Right renal pelvis (tissue), 4 donors: ENCODE results near the gene PRRX1. TPM values are rescaled to one million over a fixed set of nuclear protein-coding genes. Genes with fewer than 3 reads are reported as not detected.

Experiments
- DNase-seq, 4 donors: peaks; one replicate each; pipeline ENCODE4 v3.0.0-alpha.2; 2013; ENCODE audit warnings: low read depth in 4 of 4, low spot score in 3 of 4, missing footprints in 1 of 4
- polyA plus RNA-seq, 4 donors: library from polyadenylated mRNA; unstranded; fragments of 120-200 nt; gene quantifications; one replicate each; pipeline ENCODE4 v1.2.1, GENCODE V29; 2013; ENCODE audit not compliant: insufficient read length in 4 of 4

PRRX1 gene
- polyA plus RNA-seq, result 10 to 100 TPM in 1 of 4 donors, 1 to 10 TPM in 3; 1.6 to 11.0 (median 3.4) TPM

DNA sequence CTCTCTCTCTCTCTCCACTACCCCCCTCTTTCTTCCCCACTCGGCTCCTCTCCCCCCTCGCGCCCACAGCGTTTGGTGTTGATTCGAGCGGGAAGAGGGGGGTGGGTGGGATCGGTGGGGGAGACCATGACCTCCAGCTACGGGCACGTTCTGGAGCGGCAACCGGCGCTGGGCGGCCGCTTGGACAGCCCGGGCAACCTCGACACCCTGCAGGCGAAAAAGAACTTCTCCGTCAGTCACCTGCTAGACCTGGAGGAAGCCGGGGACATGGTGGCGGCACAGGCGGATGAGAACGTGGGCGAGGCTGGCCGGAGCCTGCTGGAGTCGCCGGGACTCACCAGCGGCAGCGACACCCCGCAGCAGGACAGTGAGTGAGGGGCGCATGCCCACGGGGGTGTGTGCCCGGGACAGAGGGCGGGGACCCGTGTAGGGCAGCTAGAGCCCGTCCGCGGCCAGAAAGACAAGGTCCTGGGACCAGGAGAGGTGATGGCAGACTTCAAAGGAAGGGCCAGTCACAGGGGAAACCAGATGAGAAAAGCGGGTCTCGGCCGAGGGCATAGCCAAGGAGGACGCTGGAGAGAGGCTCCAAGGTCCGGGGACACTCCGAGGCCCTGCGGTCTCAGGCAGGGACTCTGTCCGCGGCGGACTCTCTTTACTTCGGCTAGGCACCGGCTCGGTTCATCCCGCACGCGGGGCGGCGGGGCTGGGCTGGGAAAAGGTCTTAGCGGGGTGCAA lies at the start of gene PRRX1:
TSS of gene PRRX1 (plus strand) at position 39 of the 735 bp plus-strand sequence. CDS start at position 127, 88 bp downstream.
- no peak for DNase-seq

DNA sequence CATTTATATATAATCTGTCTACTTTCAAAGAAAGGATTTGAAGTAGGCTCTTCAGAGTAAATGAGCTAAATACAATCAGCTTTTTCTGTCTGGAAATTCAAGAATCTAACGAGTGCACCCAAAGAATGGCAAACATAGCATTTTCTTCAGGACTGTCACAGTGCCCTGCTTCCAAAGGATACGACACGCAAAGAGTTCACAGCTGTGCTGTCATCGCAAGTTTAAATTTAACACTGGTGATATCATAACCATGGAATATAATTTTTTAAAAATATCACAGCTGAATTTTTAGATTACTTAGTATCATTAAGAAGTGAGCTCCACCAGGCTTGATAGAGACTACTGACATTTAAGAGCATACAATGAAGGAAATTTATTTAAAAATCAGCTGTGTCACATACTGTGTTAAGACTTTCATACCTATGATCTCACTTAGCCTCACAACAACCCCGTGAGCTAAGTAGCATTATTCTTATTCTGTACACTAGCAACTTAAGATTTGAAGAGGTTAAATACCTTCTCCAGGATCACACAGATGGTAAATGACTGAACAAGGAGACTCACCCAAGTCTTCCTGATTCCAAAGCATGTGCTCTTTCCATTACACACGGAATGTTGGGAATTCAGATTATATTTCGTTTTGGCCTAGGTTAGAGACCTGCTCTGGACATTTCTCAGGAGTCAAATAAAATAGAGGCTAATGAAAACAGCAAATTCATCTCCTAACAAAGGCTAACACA lies 46.2 kb upstream of the PRRX1 start:
- no peak for DNase-seq

DNA sequence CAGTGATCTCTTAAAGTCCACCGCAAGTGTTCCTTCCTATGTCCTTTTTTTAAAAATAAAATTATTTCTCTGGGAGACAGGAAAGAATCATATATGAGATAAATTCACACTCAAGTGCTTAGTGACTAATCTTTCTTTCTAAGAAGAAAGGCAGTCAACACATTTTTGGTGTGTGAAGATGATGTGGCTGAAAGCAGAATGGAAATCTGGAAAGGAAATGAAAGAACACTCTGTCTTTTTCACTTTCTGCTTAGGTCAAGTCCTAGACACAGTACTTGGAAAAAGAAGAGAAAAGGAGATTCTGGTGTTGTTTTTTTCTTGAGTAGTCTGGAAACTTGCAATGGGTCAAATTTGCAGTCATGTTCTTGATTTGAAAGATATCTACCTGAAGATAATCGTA lies 45.5 kb upstream of the PRRX1 start:
- DNase-seq, result no peak

DNA sequence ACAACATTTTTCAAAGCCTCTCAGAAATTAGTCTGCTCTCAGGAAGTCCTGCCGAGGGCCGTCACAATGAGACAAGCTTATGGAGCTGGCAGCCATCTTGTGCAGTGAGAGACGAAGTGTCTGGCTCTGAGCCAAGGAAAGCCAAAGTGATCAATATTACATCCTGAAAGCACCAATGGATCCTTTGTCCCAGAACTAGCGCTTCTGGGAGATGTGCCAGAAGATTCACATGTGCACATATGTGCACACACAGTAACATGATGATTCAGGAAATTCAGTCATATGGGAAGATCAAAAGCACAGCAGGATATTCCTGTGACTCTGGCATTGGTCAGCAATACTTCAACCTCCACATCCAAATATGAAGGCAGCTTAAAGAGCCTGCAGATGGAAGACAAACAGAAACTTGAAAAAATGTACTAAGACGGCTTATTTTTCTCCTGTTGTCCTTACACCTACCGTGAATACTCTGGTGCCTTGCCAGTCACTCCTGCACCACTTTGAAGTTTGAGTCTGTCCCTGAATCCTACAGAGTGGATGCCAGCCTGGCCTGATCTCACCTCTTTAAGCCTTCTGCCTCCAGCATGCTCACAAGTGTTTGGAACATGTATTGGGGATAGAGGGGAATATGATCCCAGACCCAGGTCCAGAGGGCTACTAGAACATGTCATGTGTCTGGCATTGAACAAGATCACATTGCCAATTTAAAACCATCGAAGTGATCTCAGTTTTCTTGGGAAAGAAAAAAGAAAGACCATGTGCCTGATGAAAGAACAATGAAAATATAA lies 44.5 kb upstream of the PRRX1 start:
- DNase-seq, result no peak

DNA sequence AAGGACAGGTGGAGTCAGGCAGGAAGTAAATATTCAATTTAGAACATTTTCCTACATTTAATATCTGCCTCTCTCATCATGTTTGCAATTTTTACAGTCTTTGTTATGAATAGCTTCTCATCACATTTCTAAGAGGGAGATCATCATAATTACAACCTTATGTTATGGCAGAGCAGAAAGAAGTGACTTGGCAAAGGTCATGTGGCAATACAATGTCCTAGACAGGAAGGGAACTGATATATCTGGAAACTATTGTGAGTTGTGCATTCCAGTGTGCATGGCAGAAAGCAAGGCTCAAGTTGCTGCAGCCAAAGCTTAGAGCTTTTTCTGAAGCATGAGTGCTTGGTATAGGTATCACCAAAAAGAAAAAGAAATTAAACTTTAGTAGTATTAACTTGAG lies 43.8 kb upstream of the PRRX1 start:
- DNase-seq, result no peak

DNA sequence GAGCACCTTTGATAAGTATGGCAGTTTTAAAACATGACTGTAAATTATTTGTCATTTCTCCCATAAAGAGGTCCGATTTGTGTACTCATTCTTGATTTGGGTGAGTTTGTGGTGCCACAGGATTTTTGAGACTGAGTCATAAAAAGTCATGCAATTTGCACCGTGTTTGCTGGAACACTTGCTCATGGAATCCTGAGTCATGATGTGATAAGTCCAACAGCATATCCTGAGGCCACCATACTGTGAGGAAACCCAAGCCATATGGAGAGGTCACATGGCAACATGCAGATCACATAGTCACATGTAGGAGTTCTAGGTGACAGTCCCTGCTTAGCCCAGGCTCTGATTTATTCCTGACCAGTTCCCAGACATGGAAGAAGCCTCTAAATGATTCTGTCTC lies 40.8 kb upstream of the PRRX1 start:
- DNase-seq, result no peak

DNA sequence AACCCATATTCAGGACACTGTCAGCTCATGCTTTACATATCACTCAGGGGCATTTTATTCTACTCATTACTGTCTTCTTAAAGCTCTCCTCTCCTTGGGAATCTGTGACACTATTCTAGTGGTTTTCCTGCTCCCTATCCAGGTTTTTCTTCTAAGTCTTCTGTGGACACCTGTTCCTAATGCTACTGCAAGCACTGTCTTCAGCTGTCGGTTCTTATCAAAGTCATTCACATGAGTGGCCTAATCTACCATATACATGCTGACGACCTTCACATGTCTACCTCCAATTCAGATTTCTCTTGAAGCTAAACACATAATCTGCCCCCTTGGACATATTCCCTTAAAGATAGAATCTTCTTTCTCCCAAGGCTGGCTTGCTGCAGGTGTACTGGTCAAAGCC lies 39.8 kb upstream of the PRRX1 start:
- DNase-seq, result no peak

DNA sequence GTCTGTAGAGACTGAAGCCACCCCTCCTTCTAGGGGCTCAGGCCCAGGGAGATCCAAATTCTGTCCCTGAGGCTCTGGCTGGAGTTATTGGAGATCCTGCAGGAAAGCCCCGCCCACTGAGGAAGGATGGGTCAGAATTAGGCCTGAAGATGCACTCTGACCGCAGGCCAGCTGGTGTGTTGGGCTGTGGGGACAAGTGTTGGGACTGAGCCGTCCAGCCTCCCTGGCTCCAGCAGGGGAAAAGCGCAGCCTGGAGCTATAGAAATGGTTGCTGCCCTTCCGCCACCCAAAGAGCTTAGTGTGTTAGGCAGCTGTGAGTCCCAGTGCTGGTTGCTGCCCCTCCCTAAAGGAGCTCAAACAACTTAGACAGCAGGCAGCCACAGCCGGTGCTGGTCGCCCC lies 33.0 kb upstream of the PRRX1 start:
- no peak for DNase-seq

DNA sequence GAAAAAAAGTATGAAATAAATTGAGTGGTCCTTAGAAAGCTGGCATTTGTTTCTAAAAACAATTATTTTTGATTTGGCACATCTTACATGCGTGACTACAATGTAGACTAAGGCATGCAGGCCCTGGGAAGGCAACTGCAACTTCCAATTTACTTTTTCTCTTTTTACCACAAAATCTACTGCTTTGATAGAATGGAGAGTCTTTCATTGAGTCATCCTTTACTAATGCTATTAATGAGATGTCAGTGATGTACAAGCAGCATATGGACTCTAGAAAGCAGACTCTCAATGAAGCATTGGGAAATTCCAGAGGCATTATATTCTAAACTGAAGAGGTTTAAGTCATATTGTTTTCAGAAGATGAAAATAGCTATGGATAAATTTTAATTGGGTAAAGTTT lies 29.6 kb upstream of the PRRX1 start:
- no peak for DNase-seq

DNA sequence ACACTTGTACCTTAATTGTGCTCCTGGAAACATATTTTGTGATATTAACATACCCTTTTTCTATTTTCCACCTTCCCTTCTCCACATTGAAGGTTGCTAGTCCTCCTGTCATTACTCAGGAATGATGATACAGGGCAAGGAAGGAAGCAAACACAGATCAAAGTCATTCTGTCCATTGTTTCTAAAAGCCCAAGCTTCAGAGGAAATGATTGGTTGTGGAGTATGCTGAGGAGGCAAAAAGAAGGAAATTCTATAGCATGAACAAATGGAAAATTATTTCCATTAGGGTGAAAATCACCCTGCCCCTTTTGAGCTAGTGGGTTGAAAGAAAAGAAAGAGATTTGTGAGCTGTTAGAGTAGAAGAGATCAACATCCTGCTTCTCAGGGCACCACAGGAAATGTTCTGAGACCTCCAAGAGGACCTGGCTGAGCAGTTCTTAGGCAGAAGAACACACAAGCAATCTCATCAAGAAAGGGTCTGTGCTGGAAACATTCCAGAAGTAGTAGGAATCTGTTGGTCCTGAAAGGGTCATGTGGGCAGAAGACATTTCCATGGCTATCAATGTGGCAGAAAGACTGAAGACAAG lies 29.0 kb upstream of the PRRX1 start:
- no peak for DNase-seq

DNA sequence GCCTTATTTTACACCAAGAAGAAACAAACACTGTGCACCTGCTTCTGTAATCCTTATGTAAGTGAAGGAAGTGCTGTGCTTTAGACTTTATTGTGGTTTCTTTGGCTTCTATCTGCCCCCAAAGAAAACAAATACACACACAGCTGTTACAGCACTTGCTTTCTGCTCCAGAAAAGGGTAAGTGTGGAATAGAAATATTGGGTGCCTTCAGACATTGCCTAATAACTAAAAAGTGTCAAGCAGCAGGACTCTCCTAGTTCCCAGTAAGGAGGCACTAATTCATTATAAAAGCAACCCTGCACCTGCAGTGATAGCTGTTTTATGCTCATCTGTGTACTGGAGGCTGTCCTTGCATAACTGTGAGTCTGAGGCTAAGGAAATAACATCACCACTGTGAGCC lies 23.4 kb upstream of the PRRX1 start:
- no peak for DNase-seq

DNA sequence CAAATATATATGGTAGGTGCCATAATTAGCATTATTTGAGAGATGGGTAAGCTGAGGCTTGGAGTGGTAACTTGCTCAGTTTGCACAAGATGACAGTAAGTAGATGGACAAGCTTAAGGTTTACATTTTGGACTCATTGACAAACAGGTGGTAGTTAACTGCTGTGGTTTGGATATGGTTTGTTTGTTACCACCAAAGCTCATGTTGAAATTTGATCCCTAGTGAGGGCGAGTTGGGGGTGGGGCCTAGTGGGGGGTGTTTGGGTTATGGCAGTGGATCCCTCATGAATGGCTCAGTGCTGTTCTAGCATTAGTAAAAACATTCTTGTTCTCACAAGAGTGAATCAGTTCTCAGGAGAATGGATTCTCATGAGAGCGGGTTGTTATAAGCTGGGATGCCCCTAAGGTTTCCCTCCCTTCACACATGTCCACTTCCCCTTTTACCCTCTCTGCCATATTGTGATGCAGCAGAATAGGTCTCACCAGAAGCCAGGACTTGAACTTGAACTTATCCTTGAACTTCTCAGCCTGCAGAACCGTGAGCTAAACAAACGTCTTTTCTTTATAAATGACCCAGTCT lies 6.6 kb upstream of the PRRX1 start:
- DNase-seq, result no peak

DNA sequence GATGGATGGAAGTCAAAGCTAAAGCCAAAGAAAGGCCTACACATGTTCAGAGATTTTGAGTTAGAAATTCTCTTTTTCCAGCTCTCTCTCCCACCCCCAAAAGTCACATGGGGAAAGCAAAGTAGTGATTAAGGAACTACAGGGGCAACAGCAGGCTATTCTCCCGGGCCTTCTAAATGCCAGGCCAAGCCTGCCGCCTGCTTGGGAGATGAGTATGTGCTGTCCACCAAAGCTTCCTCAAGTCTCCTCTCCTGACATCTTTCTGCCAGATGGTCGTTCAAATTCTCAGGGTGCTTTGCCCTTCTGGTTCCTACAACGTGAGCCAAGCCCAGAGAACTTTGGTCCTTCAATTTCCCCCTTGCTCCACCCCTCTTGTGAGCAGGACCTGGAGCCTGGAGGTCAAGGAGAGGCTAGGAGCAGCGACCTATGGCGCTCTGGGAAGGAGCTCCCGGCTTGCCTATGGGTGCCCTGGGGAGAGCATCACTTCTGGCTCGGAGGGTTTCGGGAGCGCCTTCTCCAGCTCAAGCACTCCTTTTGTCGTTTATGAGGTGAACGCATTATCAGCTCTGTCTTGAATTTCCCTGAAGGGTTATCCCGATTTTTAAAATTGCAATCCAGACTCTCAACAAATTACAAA lies 4.4 kb upstream of the PRRX1 start:
- DNase-seq, result no peak

DNA sequence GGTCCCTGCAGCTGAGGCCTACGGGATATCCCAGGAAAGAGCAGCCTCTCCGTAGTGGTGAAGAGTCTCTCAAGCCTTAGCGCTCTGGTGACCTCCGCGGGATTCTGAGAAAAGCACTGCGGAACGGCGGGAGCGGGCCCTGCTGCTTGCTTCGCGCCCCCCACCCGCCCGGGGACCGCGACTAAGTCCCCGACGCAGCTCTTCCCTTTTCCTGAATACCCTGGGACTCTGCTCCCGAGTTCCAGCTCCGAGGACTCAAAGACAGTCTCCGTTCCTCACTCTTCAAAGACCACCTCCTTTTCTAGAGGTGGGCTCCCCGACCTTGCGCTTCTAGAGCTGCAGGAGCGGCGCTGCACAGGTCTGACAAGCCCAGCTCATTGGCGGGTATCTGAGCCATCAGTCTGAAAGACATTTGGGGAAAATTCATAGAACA lies 3.6 kb upstream of the PRRX1 start:
- DNase-seq, result no peak

DNA sequence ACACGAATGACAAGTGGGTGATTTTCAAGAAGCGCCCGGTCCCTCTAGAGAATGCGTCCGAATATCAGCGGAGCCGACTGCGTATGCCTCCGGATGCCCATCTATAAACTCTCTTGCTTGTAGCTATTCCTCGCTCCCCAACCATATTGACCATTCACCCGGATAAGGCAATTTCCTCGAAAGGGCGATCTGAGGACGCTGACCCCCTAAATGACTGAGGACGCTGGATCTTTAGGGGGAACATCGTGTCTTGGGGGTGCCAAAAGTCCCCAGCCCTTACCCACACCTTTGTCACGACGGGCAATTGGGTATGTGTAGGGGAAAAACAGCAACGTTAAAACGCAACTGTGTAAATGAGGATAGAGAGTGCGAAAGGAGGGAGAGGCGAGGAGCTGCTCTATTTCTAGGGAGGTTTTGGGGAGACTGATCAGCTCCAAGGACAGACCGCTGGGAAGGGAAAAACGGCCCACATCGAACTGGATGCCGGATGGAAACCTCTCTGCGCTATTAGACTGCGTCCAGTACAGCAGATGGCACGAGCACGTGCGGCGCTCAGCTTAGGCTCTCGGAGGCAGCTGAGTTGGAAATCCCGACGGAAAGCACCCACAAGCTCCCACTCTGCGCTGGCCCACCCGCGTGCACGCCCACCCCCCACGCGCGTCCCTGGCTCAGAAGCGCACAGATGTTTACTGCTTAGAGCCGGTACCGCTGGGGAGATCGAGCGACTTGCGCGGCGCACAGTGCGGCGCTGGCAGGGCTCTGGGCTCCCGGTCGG lies 2.9 kb upstream of the PRRX1 start:
- no peak for DNase-seq

DNA sequence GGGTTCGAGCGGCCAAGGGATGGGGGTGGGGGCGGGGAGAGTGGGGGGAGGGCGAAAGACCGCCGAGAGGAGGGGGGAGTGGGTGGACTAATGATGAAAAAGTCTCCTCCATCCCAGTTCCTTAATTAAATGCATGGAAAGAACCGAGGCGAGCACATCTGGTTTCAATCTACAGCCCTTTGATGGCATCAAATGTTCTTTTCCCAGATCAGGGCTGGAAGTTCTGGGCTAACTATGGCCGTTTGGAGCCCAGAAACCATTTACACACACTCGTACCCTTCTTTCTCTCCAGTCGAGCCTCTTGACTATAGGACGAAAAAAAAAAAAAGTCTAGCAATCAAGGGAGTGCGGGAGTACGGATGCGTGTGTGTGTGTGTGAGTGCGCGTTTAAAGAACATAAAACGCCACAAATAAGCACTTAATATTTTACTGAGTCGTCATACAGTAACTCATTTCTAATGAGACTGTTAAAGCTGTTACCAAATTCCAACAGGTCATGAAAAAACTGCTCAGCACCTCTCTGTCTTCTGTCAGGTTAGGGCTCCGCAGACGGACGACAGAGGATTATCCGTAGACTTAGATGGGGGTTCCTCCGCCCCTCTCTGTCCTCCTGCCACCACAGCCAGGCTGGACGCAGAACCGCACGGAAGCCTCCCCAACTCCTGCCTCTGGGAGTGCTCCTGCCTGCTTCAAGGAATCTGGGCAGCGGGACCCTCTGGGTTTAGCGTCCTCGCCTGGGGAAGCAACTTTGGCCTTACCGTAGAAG lies 2.1 kb upstream of the PRRX1 start:
- no peak for DNase-seq

DNA sequence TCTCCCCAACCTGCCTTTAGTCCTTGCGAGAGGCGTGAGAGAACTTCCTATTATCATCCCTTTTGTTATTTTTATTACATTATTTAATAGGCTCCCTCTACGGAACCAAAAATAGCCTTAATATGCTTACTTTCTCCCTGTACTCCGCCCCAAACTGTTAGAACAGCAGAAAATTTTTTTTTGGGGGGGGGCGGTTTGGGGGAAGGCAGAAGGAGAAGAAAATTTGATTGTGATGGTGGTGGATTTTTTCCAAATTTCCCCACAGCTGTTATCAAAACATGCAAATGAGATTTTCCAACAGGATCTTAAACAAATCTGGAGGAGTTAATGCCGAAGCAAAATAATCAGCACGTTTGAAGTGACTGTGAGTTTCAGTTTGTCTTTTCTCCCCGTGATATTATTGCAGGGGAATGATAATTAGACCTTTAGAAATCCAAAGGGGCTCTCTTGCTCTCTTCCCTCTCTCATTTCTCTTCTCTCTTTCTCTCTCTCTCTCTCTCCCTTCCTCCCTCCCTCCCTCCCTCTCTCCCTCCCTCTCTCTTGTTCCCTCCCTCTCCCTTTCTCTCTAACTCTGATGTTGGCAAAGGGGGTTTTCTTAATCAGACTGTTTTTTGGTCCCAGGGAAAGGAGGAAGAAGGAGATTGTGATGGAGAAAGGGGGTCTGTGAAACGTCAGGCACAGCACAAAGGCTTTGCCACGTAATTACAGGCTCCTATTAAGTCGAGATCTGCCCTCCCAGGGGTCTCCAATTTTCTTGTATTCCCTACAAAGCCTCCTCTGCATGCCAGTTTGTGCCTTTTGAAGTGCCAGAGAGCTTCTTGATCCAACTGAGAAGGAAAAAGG lies 1.1 kb upstream of the PRRX1 start:
- no peak for DNase-seq
